GM18508 (cell line): ENCODE measurements around the gene CD36.

Experiments
- ATAC-seq: cut with Tn5 transposase; IDR thresholded peaks from one replicate; pipeline ENCODE4 v1.9.1; 2021; ENCODE audit warnings: moderate number of reproducible peaks; ENCODE audit not compliant: insufficient read depth, unreplicated experiment

CD36 gene

GRCh38 chr7:80623503-80624252 lies 14.8 kb upstream of the CD36 start:
- no peak for ATAC-seq

GRCh38 chr7:80624763-80625162 lies 13.7 kb upstream of the CD36 start:
- ATAC-seq: no peak

- no peak for ATAC-seq
Observed at GRCh38 chr7:80629023-80629422, 9.4 kb upstream of the CD36 start.

- ATAC-seq: no peak
Observed at GRCh38 chr7:80630608-80631405, 7.6 kb upstream of the CD36 start.

- ATAC-seq: no peak
Observed at GRCh38 chr7:80631421-80631820, 7.0 kb upstream of the CD36 start.

GRCh38 chr7:80632139-80632538 lies 6.3 kb upstream of the CD36 start:
- ATAC-seq: no peak

GRCh38 chr7:80632819-80633218 lies 5.6 kb upstream of the CD36 start:
- ATAC-seq: no peak

- ATAC-seq: no peak
Observed at GRCh38 chr7:80634505-80634904, 3.9 kb upstream of the CD36 start.

GRCh38 chr7:80635533-80635932 lies 2.9 kb upstream of the CD36 start:
- no peak for ATAC-seq

- no peak for ATAC-seq
Observed at GRCh38 chr7:80635998-80636397, 2.4 kb upstream of the CD36 start.

GRCh38 chr7:80636709-80637108 lies 1.7 kb upstream of the CD36 start:
- no peak for ATAC-seq

GRCh38 chr7:80637454-80637853 lies 988 bp upstream of the CD36 start:
- no peak for ATAC-seq

- ATAC-seq: no peak
Observed at GRCh38 chr7:80639011-80639410, 569 bp downstream of the CD36 start.

- no peak for ATAC-seq
Observed at GRCh38 chr7:80640846-80641245, 2.4 kb downstream of the CD36 start.

- ATAC-seq: no peak
Observed at GRCh38 chr7:80641548-80641947, 3.1 kb downstream of the CD36 start.

- ATAC-seq: no peak
Observed at GRCh38 chr7:80642871-80643270, 4.4 kb downstream of the CD36 start.

- ATAC-seq: no peak
Observed at GRCh38 chr7:80643336-80643915, 5.0 kb downstream of the CD36 start.

- no peak for ATAC-seq
Observed at GRCh38 chr7:80644054-80644453, 5.6 kb downstream of the CD36 start.

GRCh38 chr7:80646083-80646865 lies 7.8 kb downstream of the CD36 start:
- no peak for ATAC-seq

- no peak for ATAC-seq
Observed at GRCh38 chr7:80647436-80647835, 9.0 kb downstream of the CD36 start.
